NCI-H1930 (cell line): ENCODE data around the gene REG4.
A peak's percentile ranks its signal among the peaks of the same experiment; 100 is the strongest.
"Not testable (repeated sequence)": the region's sequence is repeated elsewhere in the genome, so short reads cannot be mapped to it uniquely, and the experiment has no call there.

Source experiments
- DNase-seq, 2 experiments: peaks; one replicate each; lab custom pipeline; 2025; lab: John Stamatoyannopoulos, UW

Gene REG4

GRCh38 chr1:119811387-119811786 is at the start of gene REG4:
Gene REG4, minus strand, starts transcription at chr1:119811460. Its CDS starts 2,691 bp downstream, at chr1:119808769.
- no peak for DNase-seq

DNA sequence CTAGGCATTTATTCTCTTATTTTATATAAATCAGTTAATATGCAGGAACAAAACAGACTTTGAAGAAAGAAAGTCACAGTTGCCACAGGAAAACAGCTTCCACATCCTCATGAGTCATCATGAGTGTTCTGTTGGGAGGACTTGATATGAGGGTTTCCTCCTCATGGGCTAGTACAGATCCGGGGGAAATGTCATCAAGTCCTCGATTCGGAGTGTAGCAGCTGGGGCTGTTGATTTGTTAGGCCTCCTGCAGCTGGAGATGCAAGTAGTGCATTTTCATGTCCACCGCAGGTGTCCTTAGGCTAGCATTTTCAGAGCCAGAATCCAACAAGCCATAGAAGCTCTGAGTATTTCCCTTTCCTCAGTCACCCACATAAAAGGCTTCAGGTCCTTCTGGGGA is 48.4 kb upstream of the REG4 start:
- no peak for DNase-seq

- not testable (repeated sequence) for DNase-seq
Measured at GRCh38 chr1:119858556-119859214, 47.4 kb upstream of the REG4 start.

DNA sequence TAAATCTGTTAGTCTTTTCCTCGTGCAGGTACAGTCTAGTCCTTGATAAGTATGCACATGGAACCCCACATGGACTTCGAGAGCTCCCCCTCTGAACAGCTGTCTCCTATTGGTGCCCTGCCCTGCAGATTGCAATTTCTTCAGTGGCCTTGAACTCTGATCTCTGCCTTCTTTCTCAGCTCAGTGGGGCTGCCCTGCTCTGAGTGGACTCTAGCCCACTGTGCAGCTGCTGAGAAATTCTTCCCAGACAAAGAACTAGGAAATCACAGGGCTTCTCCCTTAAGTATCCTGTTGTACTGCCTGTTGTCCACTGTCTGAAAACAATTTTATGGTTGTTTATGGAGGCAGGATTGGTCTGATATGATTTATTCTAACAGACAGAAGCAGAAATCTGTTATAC is 46.9 kb upstream of the REG4 start:
- no peak for DNase-seq

DNA sequence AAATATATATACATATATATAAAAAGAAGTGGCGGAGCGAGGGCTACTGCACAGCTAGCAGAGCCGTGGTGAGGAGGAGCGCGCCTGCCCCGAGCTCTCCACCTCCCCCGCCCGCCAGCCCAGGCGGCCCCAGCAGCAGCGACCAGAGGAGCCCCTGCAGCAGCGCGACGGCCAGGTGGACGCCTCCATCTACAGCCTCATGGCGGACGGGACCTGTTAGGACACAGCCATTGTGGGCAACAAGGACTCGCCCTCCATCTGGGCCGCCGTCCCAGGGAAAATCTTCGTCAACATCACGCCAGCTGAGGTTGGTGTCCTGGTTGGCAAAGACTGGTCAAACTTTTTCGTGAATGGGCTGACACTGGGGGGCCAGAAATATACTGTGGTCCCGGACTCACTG is 41.9 kb upstream of the REG4 start:
- DNase-seq: no peak

GRCh38 chr1:119844206-119844605 is 32.9 kb upstream of the REG4 start:
- not testable (repeated sequence) for DNase-seq

DNA sequence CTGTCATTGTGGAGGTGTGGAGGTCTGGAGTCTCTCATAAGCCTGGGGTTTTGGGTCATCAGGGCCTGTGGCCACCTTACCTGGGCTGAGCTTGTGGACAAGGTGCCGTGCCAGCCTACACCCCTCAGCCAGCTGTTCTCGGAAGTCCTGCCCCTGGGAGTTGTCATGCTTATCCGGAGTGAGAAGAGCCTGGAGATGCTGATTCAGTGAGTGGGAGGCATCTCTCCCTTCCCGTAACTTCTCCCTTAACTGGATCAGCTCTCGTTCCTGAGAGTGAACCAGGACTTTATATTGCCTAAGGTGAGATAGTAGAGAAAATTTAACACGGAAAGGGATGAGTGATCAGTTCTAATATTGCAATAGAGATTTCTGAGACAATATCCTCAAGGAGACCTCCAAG is 30.0 kb upstream of the REG4 start:
- DNase-seq: no peak

DNA sequence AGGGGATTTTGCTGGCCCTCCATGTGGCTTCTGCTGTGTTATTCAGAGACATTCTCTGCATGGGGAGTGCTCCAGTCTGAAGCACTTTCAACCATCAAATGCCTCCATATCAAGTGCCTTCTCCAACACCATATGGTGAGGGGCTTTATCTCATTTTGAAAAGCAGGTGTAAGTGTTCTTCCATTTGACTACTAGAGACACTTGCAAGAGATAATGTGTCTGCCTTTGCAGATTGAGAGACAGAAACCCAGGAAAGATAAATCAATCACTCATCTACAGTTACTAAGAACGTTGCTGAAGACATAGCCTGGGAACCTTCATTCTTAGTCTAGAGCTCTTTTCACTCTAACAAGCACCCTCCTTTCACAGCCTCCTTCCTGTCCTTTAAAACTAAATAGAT is 29.5 kb upstream of the REG4 start:
- no peak for DNase-seq

GRCh38 chr1:119838236-119838635 is 27.0 kb upstream of the REG4 start:
- DNase-seq: no peak

- DNase-seq: no peak
Measured at GRCh38 chr1:119834990-119835389, 23.7 kb upstream of the REG4 start.

DNA sequence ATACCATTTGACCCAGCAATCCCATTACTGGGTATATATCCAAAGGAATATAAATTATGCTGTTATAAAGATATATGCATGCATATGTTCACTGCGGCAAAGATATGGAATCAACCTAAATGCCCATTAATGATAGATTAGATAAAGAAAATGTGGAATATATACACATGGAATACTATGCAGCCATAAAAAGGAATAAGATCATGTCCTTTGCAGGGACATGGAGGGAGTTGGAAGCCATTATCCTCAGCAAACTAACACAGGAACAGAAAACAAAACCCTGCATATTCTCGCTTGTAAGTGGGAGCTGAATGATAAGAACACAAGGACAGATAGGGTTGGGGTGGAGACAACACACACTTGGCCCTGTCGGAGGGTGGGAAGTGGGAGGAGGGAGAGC is 19.8 kb upstream of the REG4 start:
- DNase-seq: no peak

GRCh38 chr1:119829625-119830024 is 18.4 kb upstream of the REG4 start:
- DNase-seq: no peak

DNA sequence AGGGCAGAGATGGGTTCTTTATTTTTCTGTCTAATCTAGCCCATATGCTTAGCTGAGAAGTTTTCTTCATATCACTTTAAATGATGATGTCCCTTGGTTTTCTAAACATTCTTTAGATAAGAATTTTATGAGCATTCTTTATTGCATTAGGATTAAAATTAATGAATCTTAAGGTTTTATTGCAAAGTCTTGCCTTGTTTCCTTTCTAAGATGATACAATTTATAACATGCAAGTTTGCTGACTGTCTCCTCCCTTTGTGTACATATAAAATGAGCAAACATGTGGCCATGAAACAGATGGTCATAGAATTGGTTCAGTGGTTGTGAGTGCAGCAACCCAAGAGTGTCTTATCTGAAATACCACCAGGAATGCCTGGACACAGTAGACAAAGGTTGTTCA is 17.7 kb upstream of the REG4 start:
- not testable (repeated sequence) for DNase-seq

DNA sequence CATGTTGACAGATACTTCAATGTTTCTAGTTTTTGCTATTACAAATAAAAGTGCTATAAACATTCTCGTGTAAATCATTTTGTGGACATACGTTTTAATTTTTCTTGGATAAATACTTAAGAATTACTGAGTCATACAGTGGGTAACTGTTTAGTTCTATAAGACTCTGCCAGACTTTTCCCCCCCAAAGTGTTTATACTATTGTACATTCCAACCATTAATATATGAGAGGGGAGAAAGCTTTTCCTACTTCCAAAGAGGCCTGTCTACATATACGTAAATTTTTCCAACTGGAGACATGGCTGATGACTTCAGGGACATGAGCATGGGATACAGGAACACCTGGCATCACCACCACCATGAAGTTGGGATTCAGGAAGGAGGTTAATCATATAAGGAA is 17.0 kb upstream of the REG4 start:
- no peak for DNase-seq

- no peak for DNase-seq
Measured at GRCh38 chr1:119827010-119827409, 15.8 kb upstream of the REG4 start.

- DNase-seq: no peak
Measured at GRCh38 chr1:119822406-119822805, 11.1 kb upstream of the REG4 start.

DNA sequence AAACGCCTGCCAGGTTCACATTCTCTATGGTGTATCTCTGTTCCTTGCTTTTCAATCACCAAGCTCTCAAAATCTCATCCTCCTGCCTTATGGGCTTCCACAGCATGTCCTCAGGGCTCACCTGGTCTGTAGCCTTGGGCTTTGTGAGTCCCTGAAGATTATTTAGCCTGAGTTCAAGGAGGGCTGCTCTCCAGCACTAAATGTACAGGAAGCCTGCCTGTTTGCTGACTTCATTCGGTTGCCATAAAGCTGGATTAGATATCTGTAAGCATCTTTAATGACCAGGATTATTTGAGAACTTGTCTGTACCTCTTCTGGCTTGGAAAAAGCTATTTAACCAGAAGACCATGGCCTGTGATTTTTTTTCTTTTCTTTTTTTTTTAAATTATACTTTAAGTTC is 6.9 kb upstream of the REG4 start:
- no peak for DNase-seq

GRCh38 chr1:119816407-119816806 is 5.1 kb upstream of the REG4 start:
- DNase-seq: no peak

DNA sequence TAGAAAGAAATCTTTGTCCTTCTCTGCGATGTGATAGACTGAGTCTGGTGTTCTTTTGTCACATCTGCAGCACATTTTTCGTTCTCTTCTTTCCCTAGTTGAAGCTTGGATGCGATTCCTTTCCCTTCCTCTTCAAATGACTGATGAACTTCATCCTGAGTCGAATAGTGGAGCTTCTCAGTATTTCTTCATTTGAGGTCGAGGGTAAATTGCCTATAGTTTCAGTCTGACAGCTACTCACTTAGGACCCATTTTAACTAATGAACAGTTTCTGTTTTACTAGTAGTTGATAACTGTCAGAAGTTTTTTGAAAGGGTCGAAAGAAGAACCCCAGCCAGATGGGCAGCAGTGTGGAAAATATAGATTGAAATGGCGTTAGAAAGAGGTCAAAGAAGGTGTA is 4.7 kb upstream of the REG4 start:
- no peak for DNase-seq

GRCh38 chr1:119815361-119815760 is 4.1 kb upstream of the REG4 start:
- no peak for DNase-seq

GRCh38 chr1:119814288-119814687 is 3.0 kb upstream of the REG4 start:
- DNase-seq: no peak

- no peak for DNase-seq
Measured at GRCh38 chr1:119811985-119812557, 811 bp upstream of the REG4 start.

- peak; percentile 19 to 28 for DNase-seq
Measured at GRCh38 chr1:119808972-119809550, 2.2 kb downstream of the REG4 start.

GRCh38 chr1:119808491-119808890 is 2.8 kb downstream of the REG4 start:
- DNase-seq: no peak
